GM21381 (cell line): ENCODE measurements around the gene BDH2.

Experiments used
- ATAC-seq: cut with Tn5 transposase; IDR thresholded peaks from one replicate; pipeline ENCODE4 v1.9.1; 2021; ENCODE audit warnings: mild to moderate bottlenecking, moderate library complexity; ENCODE audit not compliant: unreplicated experiment

The BDH2 gene

GRCh38 chr4:103029300-103029699 lies 70.3 kb downstream of the BDH2 start:
- ATAC-seq = no peak
